Measurements from ENCODE around the gene GPR155.
"Not testable (repeated sequence)": the region's sequence is repeated elsewhere in the genome, so short reads cannot be mapped to it uniquely, and the experiment has no call there.

GPR155 gene

DNA sequence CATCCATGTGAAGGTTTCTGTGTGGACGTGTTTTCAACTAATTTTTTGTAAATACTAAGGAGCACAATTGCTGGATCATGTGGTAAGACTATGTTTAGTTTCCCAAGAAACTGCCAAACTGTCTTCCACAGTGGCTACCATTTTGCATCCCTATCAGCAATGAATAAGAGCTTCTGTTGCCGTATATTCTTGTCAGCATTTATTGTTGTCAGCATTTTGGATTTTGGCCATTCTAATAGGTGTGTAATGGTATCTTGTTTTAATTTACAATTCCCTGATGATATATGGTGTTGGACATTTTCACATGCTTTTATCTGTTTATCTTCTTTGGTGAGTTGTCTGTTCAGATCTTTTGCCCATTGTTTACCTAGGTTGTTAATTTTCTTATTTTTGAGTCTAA, 56.8 kb downstream of the GPR155 start:
- TF ChIP-seq, protein P1, sequence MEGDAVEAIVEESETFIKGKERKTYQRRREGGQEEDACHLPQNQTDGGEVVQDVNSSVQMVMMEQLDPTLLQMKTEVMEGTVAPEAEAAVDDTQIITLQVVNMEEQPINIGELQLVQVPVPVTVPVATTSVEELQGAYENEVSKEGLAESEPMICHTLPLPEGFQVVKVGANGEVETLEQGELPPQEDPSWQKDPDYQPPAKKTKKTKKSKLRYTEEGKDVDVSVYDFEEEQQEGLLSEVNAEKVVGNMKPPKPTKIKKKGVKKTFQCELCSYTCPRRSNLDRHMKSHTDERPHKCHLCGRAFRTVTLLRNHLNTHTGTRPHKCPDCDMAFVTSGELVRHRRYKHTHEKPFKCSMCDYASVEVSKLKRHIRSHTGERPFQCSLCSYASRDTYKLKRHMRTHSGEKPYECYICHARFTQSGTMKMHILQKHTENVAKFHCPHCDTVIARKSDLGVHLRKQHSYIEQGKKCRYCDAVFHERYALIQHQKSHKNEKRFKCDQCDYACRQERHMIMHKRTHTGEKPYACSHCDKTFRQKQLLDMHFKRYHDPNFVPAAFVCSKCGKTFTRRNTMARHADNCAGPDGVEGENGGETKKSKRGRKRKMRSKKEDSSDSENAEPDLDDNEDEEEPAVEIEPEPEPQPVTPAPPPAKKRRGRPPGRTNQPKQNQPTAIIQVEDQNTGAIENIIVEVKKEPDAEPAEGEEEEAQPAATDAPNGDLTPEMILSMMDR (IDR thresholded peaks at IDR 0.05; ENCODE audit: extremely low read depth, insufficient read depth, missing control alignments) = no peak
- in situ Hi-C loops (cut with MboI; ENCODE audit: low pct_unique_long_range_greater_than_20kb, low sequenced_read_pairs, unreplicated experiment) = no loop called here
- no peak for DNase-seq (ENCODE audit: low spot score)

DNA sequence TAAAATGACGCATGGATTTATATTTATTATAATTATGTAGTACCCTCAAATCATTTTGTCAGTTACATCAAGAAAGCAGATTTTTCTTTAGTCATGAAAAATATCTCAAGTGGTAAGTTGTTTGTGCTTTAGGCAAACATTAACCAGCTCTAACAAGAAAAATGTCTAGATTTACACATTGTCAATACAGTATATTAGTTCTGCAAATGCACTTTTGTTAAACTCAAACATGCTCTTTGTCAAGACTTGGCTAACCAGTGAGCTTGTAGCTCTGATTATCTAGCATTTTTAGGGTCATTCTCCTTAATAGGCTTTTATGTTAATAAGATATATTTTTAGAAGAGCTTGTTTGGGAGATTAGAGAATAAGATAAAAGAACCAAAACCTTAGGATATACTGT, 58.6 kb downstream of the GPR155 start:
- TF ChIP-seq, protein P1 (IDR thresholded peaks at IDR 0.05; ENCODE audit: extremely low read depth, insufficient read depth, missing control alignments) = no peak
- in situ Hi-C loops (cut with MboI; ENCODE audit: low pct_unique_long_range_greater_than_20kb, low sequenced_read_pairs, unreplicated experiment) = no loop called here
- no peak for DNase-seq (ENCODE audit: low spot score)

GRCh38 chr2:174412256-174412655, 74.6 kb downstream of the GPR155 start:
- TF ChIP-seq, protein P1 (IDR thresholded peaks at IDR 0.05; ENCODE audit: extremely low read depth, insufficient read depth, missing control alignments) = no peak
- no peak for DNase-seq (ENCODE audit: low spot score)
- in situ Hi-C loops (cut with MboI; ENCODE audit: low pct_unique_long_range_greater_than_20kb, low sequenced_read_pairs, unreplicated experiment) = no loop called here

DNA sequence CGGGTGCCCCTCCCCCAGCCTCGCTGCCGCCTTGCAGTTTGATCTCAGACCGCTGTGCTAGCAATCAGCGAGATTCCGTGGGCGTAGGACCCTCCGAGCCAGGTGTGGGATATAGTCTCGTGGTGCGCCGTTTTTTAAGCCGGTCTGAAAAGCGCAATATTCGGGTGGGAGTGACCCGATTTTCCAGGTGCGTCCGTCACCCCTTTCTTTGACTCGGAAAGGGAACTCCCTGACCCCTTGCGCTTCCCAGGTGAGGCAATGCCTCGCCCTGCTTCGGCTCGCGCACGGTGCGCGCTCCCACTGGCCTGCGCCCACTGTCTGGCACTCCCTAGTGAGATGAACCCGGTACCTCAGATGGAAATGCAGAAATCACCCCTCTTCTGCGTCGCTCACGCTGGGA, 76.8 kb downstream of the GPR155 start:
- in situ Hi-C loops (cut with MboI; ENCODE audit: low pct_unique_long_range_greater_than_20kb, low sequenced_read_pairs, unreplicated experiment); DNase-seq (ENCODE audit: low spot score): not testable (repeated sequence)

GRCh38 chr2:174403628-174404027, 83.2 kb downstream of the GPR155 start:
- TF ChIP-seq, protein P1 (IDR thresholded peaks at IDR 0.05; ENCODE audit: extremely low read depth, insufficient read depth, missing control alignments) = no peak
- in situ Hi-C loops (cut with MboI; ENCODE audit: low pct_unique_long_range_greater_than_20kb, low sequenced_read_pairs, unreplicated experiment) = no loop called here
- no peak for DNase-seq (ENCODE audit: low spot score)

DNA sequence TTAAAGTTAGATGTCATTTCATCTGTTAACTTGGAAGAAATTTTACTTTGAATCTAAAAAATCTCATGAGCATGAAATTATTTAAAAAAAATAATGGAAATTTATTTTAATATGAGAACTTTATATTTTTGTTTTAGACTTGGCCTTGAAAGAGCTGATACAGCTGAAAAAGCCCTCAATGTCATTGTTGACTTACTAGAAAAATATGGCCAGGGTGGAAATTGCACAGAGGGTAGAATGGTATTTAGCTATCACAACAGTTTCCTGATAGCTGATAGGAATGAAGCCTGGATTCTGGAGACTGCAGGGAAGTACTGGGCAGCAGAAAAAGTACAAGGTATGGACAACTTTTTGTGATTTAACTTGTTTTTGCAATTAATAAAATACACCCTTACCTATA, 86.0 kb downstream of the GPR155 start:
- in situ Hi-C loops (cut with MboI; ENCODE audit: low pct_unique_long_range_greater_than_20kb, low sequenced_read_pairs, unreplicated experiment) = no loop called here
- TF ChIP-seq, protein P1 (IDR thresholded peaks at IDR 0.05; ENCODE audit: extremely low read depth, insufficient read depth, missing control alignments) = no peak
- DNase-seq (ENCODE audit: low spot score) = no peak

GRCh38 chr2:174399171-174399570, 87.7 kb downstream of the GPR155 start:
- in situ Hi-C loops (cut with MboI; ENCODE audit: low pct_unique_long_range_greater_than_20kb, low sequenced_read_pairs, unreplicated experiment) = no loop called here
- DNase-seq (ENCODE audit: low spot score) = no peak
- TF ChIP-seq, protein P1 (IDR thresholded peaks at IDR 0.05; ENCODE audit: extremely low read depth, insufficient read depth, missing control alignments) = no peak
